GM18498 (cell line): ENCODE measurements around the gene GNAS-AS1.
"Not testable (repeated sequence)": the region's sequence is repeated elsewhere in the genome, so short reads cannot be mapped to it uniquely, and the experiment has no call there.

Experiments
- ATAC-seq: cut with Tn5 transposase; IDR thresholded peaks from one replicate; pipeline ENCODE4 v1.9.1; 2021; ENCODE audit warnings: mild to moderate bottlenecking, moderate library complexity; ENCODE audit not compliant: unreplicated experiment

Gene GNAS-AS1

DNA sequence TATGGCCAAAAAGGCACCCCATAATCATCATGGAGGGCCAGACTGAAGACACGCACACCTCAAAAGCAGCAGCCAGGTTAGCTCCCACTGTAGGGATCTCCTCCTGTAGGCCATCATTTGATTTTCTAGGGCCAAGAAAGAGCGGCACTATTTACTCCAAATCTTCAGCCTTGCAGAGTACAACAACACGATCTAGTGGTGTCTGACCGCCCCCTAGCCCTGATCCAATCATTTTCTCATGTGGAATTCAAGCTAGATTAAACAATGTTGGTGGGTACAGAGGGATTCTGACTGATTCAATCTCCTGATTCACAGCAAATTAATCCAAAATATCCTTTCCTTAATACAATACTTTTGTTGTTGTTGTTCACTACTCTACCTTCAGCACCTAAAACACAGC is 12.5 kb downstream of the GNAS-AS1 start:
- ATAC-seq = no peak

DNA sequence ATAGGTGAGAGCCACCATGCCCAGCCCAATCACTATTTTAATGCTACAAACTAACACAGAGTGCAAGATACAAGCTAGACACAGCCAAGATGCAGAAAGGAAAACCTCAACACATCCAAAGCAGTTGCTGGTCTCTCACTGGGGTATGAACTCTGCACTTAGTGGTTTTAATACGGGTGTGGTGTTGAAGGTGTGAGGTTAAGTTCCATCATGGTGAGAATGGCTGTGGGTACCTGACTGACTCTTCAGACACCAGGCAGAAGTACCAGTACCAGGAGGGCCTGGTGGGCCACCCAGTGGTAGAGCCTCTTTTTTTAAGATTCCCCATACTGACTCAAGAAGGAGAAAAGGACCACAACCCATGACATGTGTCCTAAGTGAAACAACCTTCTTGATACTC is 13.0 kb downstream of the GNAS-AS1 start:
- ATAC-seq = no peak

DNA sequence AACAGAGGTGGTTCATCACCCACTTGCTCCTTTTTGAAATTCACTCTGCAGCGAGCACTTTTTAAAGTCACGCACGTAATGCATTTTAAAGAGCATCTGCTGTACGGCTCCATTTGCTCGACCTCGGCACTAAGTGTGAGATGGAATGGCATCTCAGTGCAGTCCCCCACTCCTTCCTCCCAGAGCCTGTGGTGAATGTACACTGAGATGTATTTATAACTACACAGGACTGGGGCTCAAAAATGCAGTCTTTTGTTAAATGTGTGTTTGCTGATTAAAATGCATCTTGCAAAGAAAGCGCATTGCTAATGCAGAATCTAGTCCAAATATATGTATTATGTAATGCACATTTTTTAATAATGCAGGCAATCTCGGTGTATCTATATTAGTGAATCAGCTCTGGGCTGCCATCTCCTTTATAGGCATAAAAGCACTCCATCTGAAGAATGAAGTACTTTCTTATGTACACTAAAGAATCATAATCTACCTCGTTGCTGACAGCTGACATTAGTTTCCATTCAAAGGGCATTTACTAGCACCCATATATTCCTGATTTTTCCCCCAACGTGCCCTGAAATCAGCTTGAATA is 14.0 kb downstream of the GNAS-AS1 start:
- ATAC-seq = no peak

DNA sequence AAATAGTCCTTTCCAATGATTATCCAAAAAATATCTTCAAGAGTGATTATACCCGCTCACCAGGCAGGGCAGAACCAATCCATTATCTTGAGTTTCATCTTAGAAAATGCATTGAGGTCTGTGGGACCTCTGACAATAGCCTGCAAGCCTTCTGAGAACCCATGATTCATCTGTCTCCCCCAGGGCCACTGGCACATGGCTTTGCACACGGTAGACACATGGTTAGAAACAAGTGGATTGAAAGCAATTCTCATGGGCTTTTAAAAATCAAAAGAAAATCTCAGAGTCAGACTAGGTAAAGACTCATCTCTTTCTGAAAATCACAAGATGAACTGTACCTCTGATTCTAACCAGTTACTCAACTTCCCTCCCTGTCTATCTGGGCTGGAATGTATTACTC is 15.5 kb downstream of the GNAS-AS1 start:
- no peak for ATAC-seq

DNA sequence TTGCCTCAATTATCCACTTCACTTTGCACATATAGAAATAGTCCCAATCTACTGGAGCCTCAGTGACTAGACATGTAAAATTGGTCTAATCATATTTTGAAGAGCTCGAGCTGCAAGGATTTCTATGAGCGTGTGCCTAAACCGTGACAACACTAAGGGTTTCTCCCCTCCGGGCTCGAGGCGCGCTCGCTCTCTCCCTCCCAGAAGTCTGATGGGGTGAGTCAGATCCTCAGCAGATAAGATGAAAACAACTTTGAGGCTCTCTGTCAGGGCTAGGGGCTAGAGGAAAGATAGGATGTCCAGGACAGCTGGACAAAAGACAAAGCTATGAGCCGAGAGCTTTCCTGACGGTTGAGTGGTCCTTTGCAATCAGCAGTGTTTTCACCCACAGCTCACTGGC is 16.8 kb downstream of the GNAS-AS1 start:
- ATAC-seq = no peak

DNA sequence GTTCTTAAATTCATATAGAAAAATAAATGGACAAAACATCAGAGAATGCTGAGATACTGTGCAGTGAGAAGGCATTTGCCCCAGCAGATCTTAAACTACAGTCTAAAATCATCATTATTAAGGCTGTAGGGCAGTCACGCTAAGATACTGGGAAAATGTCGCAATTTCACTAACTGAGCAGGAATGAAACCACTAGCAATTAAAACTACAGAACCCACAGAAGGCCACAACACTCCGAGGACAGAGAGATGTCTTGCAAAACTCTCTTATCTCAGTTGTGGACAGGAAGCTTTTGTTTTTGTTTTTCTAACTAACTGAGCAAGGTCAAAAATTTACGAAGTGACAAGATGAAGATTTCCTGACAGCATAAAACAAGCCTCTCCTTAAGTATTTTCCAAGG is 18.2 kb downstream of the GNAS-AS1 start:
- no peak for ATAC-seq

DNA sequence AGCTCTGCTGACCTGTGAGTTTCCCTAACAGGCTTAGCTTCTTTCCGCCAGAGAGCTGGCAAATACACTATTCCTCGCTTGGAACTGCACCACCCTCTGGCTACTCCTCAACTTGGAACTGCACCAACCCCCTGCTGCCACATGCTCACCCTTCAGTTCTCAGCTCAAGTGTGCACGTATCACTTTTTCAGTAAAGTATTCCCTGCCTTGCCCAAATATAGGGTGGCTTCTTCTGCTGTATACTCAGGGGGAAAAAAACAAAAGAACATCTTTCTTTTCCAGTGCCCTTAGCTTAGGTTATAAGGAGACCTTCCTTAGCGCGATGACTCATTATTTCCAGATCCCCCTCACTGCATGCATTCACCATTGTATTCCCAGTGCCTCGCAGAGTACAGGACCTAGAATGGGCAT is 21.2 kb downstream of the GNAS-AS1 start:
- ATAC-seq = no peak

DNA sequence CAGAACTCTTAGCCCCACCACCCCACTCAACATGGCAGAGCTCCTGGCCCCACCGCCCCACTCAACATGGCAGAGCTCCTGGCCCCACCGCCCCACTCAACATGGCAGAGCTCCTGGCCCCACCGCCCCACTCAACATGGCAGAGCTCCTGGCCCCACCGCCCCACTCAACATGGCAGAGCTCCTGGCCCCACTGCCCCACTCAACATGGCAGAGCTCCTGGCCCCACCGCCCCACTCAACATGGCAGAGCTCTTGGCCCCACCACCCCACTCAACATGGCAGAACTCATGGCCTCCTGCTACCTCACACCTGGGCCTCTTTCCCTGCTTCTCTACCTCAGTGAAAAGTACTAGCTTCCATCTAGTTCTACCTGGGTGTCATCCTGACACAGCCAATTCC is 21.9 kb downstream of the GNAS-AS1 start:
- ATAC-seq = not testable (repeated sequence)

DNA sequence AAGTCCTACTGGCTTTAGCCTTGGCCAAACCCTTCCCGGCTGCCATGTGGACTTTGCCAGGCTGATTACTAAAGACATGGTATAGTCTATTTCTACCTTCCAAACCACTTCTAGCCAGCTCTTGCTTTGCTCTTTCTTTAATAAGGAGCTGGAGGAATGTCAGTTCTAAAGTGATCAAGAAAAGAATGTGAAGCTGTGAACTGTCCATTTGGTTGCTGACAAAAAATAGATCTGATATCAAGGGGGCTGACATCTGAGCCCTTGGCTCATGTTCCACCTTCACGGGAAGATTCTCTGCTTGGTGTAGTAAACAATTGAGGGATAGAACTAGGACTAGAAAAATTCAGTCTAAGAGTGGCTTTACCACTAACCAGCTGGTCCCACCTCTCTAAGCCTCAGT is 22.6 kb downstream of the GNAS-AS1 start:
- ATAC-seq = no peak

DNA sequence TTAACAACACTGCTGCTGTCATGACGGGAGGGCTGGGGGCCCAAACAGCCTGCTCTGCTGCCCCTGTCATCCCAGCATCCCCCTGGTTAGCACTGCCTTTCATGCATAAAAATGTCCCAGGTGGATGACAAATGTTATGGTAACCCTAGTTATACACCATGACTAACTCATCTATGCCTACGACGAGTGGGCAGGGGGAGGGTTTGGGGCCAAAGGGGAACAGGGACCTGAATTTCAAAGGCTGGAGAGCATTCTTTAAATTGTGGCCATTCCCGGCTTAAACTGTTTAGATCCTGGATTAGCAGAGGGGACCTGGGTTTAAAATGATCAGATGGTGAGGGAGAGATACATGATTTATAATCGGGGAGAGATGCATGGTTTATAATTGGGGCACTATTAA is 24.4 kb downstream of the GNAS-AS1 start:
- no peak for ATAC-seq

DNA sequence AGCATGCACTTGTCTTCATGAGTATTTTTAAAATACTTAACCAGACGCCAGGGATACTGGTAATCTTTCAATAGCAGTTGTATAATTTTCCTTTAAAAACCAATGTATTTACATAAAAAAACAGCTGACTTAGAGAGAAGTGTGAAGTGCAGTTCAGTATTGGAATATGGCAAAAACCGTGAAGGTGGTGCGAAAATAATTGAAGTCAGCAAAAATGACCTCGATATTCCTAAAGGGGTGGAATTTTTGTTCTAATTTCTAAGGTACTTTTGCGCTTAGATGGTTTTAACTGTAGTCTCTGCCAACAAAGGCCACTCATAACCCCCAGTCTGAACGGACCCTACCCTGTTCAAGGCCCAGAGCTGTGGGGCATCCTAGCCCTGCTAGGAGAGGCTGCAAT is 25.3 kb downstream of the GNAS-AS1 start:
- ATAC-seq = no peak

DNA sequence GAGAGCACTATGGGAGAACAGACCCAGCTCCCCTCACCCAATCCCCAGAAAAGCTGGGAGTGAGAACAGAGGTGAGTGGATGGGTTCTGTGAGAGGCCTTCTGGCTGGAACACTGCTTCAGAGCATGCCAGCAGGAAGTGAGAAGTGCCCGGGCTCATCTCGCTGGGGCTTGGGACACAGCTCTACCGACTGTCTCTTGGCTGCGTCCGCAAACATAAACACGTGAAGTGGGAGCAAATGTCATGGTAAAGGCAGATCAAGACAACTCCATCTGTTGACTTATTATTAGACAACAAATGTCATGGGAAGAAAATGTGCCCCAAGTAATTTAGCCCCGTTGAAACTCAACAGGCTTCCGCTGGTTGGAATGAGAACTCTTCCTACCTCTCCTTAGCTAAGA is 25.9 kb downstream of the GNAS-AS1 start:
- ATAC-seq = no peak

DNA sequence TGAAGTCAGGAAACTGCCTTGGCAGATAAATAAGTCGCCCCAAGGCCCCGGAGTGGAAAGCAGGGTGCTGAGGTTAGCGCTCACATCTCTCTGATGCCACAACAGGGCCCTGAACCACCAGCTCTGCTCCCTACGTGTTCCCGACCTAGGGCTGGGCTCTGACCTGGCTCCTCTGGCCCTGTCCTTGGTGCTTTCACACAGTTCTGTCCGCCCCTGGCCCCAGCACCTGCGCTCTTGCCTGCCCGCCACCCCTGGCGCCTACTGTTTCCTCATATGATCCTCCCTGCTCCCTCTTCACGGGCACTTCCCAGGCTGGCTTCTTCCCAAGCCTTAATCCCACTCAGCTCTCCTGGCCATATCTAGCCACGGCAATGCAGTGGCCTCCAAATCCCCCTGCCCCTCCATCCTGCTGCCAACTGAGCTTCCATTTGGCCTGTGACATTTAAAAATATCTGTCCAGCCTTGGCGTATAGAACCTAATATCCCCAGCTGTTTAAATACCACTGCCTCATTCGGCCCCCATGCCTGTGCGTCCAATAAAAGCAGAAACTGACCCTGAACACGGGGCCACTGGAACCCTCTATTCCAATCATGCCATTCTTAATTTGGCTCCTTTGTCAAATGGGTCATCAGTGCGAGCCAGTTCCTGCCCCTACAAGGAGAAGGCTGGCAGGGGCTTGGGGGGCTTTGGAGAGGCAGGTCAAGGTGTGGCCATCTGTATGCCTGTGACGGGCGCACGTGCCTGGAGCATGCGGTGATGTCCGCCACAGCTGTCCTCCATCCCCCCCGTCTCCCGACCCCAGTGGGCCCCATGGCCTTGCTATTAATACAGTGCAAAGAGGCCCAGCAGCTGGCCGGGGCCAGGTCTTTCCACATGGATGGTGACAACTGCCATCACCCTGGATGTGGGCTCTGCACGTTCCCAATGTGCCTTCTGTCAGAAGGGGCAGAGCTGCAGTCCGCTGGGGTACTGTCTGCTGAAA is 27.7 kb downstream of the GNAS-AS1 start:
- no peak for ATAC-seq

DNA sequence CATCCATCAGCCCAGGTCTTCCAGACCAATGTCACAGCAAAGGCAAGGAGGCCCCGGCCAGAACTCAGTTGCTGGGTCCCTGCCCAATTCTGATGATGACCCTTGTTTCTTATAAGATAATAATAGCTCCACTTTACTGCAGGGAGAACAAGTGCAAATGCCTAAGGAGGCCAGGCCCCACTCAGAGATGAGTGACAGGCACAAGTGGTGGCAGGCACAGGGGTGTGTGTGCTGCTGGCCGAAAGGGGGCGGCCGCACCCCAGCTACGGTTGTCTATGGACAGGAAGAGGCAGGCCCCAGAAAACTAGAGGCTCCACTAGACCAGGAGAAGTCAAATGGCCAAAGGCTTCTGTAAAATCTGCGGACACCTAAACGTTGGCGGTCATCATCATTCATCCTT is 28.6 kb downstream of the GNAS-AS1 start:
- ATAC-seq = no peak

DNA sequence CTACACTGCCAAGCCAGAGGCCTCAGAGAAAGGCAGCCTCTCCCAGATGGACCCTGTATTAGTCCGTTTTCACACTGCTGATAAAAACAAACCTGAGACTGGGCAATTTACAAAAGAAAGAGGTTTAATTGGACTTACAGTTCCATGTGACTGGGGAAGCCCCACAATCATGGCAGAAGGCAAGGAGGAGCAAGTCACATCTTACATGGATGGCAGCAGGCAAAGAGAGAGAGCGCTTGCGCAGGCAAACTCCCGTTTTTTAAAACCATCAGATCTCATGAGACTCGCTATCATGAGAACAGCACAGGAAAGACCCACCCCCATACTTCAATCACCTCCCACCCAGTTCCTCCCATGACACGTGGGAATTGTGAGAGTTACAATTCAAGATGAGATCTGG is 30.2 kb downstream of the GNAS-AS1 start:
- ATAC-seq = not testable (repeated sequence)

DNA sequence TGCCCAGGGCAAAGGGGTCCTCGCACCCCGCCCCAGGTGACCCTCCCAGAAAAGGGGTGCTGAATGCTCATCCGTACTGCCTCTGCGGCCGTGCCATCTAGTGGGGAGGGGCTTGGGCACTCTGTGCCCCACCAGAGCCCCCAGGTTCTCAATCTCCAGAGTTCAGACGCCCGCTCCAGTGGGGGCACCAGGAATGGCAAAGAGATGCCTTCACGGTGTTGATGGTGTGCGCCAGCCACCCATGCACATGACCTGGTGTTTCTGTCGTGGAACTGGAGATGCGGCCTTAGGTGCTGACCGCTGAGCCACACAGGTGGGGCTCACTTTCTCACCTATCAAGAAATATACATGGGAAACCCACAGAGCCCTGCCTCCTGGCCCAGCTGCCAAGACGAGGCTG is 30.8 kb downstream of the GNAS-AS1 start:
- no peak for ATAC-seq

DNA sequence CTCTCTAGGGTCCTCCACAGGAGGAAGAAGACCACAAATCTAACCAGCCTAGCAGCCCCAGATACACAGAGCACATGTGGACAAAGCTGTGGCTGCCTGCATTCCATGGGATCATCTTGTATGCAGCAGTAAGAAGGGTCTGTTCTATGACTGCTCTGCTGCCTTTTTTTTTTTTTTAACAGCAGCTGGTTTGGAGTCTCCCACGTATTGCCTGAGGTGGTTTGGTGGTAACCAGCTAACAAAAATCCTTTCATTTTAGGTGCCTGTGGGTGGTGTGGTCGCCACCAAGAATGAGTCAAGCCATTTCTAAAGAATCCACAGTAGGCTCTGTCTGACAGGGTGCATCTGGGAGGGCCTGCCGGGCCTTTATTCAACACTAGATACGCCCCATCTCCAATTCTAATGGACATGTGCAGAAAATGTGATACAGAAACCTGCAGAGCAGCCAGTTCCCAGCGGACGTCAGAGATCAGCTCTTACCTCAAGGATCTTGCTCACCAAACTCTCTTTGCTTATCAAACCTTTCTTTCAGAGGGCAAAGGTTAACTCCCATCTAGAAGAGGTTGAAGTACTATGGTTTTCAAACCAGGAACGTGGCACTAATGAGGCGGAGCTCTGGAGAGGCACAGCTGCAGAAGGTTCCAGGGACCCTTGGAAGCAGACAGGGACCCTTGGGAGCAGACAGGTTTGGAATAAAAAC is 32.0 kb downstream of the GNAS-AS1 start:
- ATAC-seq = no peak

DNA sequence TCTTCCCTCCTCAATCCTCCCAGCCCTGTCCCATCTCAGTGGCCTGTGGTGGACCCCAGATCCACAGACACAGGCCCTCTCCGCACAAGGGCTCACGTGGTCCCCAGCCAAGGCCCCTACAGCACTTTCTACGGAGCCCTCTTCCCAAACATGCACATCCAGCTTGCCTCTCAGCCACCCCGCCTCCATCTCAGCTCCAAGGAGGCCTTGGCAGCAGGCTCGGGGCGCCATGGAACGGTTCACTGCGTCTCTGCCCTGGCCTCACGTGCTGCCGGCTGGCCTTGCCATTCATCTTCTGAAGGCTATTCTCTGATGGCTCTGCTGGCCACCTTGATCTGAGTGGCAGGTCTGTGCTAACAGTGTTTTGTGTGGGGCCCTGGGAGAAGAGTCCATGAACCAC is 33.0 kb downstream of the GNAS-AS1 start:
- ATAC-seq = no peak

DNA sequence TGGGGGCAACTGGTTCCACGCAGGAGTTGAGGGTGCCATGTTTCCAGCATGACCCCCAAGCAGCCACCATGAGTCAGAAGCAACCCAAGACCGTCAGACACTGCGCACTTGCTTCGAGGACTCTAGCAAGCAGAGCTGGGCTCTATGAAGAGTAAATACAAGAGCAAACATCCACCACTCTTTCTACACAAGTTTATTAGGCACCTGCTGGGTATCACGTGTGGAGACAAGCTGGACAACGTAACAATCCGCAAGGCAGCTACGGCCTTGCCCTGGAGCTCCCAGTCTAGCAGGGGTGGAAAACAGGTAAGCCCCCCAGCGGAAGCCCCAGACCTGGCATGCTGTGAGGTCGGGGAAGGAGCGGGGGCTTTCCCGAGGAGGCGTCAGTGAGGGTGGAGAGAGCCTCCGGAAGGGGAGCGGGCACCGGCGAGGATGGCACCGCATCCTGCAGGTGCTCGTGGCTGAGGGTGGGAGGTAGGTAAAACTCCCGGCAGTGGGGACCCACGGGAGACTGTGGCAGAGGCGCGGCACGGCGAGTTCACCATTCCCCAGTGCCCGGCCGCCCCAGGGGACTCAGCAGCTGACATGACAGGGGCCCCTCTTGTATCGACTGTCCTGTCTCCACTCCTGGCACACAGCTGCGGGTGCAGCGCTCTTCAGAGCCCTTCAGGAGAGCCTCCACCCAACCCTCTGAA is 33.6 kb downstream of the GNAS-AS1 start:
- ATAC-seq = no peak

DNA sequence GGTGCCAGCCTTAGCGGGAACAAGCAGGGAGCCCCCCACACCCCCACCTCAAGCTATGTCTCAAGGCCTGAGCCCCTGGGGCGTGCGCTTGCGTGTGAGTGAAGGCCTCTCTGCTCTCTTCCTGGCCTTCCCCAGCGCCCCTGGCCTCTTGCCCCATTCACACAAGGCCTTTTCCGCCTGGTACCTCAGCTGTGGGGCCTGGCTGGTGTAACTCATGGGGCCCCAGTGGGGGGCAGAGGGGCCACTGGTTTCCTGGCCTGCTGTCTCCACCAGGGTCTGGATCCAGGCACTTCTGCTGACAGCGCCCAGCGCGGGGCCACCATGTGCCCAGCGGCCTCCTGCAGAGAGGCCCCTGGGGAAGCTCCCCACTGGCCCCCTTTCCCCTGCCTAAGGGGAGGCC is 34.7 kb downstream of the GNAS-AS1 start:
- ATAC-seq = no peak

DNA sequence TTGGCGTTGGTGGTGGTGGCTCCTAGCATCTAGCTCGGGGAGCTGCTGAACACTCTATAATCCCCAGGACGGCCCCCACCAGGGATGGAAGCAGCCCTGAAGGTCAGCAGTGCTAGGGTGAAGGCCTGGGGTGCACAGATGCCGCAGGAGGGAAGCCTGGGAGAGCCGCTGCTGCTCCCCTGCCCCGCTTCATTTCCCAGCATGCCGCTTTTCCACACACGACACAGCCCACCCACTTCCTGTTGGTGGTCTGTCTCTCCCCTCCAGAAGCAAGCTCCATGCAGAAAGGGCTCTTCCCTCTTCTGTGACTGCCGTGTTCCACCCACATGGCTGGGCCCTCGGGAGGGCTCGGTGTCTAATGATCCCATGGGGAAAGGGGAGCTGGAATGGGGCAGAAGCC is 35.3 kb downstream of the GNAS-AS1 start:
- ATAC-seq = no peak
